Upper lobe of left lung (tissue), 4 donors: ENCODE data around the gene SAA1.

ENCODE experiments used
- CTCF ChIP-seq, 6 experiments: fragments of 450-650 bp in 4 of 6; fragments of 200-600 bp in 2 of 6; sonication (generic) in 2 of 6; IDR thresholded peaks; one replicate each; pipeline ENCODE4 v1.5.1; 2016 to 2019; ENCODE audit warnings: antibody characterized with exemption in 6 of 6
- EP300 ChIP-seq, 4 donors: sonication (generic); formaldehyde crosslinking; IDR thresholded peaks; one replicate each; pipeline ENCODE4 v1.5.1; 2017; ENCODE audit warnings: antibody characterized with exemption in 4 of 4, control low read depth in 2 of 4
- POLR2A ChIP-seq, 4 donors: fragments of 450-650 bp; IDR thresholded peaks; one replicate each; pipeline ENCODE4 v1.5.1; 2016 to 2017; ENCODE audit warnings: antibody characterized with exemption in 4 of 4, mild to moderate bottlenecking in 2 of 4
- POLR2AphosphoS5 ChIP-seq, 2 donors: sonication (generic); formaldehyde crosslinking; IDR thresholded peaks; one replicate each; pipeline ENCODE4 v1.5.1; 2017; ENCODE audit warnings: antibody characterized with exemption in 2 of 2

- TF ChIP-seq EP300 (IDR thresholded peaks at IDR 0.05) (no peak), CTCF (IDR thresholded peaks at IDR 0.05) (no peak), POLR2A (IDR thresholded peaks at IDR 0.05) (no peak), POLR2AphosphoS5 (IDR thresholded peaks at IDR 0.05) (no peak)
These were observed 29.3 kb upstream of the SAA1 start, which contains the start of gene SAA4 for GRCh38 chr11:18236664-18237356.
